SH-SY5Y (cell line): ENCODE results near the gene E2F4.

Experiments
- GATA2 ChIP-seq: IDR thresholded peaks from 2 replicates; pipeline ENCODE4 v1.6.1; 2011; ENCODE audit warnings: mild to moderate bottlenecking, low read depth, low read length
- GATA3 ChIP-seq: IDR thresholded peaks from 2 replicates; pipeline ENCODE4 v1.6.1; 2011; ENCODE audit warnings: low read depth, mild to moderate bottlenecking, low read length, moderate library complexity

DNA sequence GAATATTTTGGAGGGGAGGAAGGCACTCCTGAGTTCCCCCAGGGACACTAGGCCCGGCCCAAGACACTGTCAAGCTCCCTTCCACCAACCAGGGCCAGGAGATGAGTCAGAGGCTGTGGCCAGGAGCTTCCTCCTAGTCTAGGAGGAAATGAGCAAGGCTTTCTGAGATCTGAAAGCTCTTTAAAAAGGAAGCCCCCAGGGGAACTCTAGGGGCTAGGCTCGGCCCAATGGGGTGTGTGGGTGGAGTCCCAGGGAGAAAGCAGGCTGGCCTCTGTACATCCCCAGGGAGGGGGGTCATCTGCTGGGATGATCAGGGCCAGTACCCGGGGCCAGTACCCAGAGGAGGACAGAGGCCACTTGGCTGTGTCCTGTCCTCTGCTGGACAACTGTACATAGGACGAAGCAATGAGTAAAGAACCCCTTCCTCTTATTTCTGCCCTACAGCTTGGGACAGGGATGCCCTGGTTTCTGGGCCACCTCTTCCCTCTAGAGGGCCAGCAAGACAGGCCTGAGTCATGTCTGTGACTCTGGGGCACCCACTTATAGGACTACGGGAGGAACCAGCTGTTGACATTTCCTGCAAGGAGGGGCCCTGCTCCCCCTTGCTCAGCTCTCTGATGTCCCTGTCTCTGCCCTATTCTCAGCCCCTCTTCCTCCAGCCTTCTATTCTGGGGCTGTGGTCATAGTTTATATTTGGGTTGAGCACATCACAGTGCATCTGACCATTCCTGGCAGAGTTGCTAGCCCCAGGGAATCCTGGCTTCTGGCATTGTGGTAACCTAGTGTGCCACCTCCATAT is 52.6 kb downstream of the E2F4 start:
- no peak for TF ChIP-seq GATA2
- no peak for TF ChIP-seq GATA3
